Peyer's patch (tissue), 4 donors: ENCODE results near the gene CRELD2. TPM values are rescaled to one million over a fixed set of nuclear protein-coding genes. Genes with fewer than 3 reads are reported as not detected.

Source experiments
- DNase-seq, 3 donors: peaks; one replicate each; pipeline ENCODE4 v3.0.0-alpha.2; 2017 to 2019
- H3K27ac ChIP-seq, 4 donors: fragments of 200-600 bp; sonication (generic); one replicate each; pipeline ENCODE4 v1.5.1; 2016 to 2019
- H3K27me3 ChIP-seq, 2 donors: fragments of 200-600 bp; sonication (generic); one replicate each; pipeline ENCODE4 v1.5.1; 2019
- H3K36me3 ChIP-seq, 3 donors: fragments of 200-600 bp; sonication (generic); one replicate each; pipeline ENCODE4 v1.5.1; 2016 to 2019
- H3K4me1 ChIP-seq, 4 donors: fragments of 200-600 bp; sonication (generic); one replicate each; pipeline ENCODE4 v1.5.1; 2016 to 2019
- H3K4me3 ChIP-seq, 4 donors: fragments of 200-600 bp; sonication (generic); 1 replicate in 3 of 4; 2 replicates in 1 of 4; pipeline ENCODE4 v1.5.1; 2016 to 2019; ENCODE audit warnings: mild to moderate bottlenecking in 1 of 4
- H3K9me3 ChIP-seq, 4 donors: fragments of 200-600 bp; sonication (generic); one replicate each; pipeline ENCODE4 v1.5.1; 2016 to 2019; ENCODE audit warnings: mild to moderate bottlenecking in 1 of 4
- POLR2A ChIP-seq, 2 donors: fragments of 450-650 bp; IDR thresholded peaks; one replicate each; pipeline ENCODE4 v1.5.1; 2017; ENCODE audit warnings: antibody characterized with exemption in 2 of 2, mild to moderate bottlenecking in 2 of 2, moderate library complexity in 2 of 2
- total RNA-seq, 4 donors: library from RNA; depleted of rRNA; stranded (reverse); fragments of >200 nt; gene quantifications; one replicate each; pipeline ENCODE4 v1.1.0, GENCODE V29; 2016
- TF ChIP-seq, protein P1 (sequence below), 6 experiments: fragments of 450-650 bp in 4 of 6; fragments of 200-600 bp in 2 of 6; sonication (generic) in 1 of 6; IDR thresholded peaks; one replicate each; pipeline ENCODE4 v1.5.1; 2017 to 2019; ENCODE audit warnings: antibody characterized with exemption in 6 of 6, mild to moderate bottlenecking in 3 of 6, moderate library complexity in 1 of 6

Gene CRELD2
- total RNA-seq, 4 donors from 2014 or later = 33.3 to 52.0 (median 41.1) TPM

DNA sequence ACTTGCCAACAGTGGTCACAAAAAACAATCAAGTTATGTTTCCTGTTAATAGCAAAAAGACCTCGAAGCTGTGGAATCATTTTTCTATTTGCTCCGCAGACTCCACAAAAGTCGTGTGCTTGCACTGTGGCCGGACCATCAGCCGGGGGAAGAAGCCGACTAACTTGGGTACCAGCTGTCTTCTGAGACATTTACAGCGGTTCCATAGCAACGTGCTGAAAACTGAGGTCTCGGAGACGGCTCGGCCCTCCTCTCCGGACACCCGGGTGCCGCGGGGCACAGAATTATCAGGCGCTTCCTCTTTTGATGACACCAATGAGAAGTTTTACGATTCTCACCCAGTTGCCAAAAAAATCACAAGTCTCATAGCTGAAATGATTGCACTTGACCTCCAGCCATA is 33.2 kb upstream of the CRELD2 start:
- no peaks in the 10 kb centered on the region for H3K4me1 ChIP-seq
- no peak overlapping the region for H3K4me3 ChIP-seq
- H3K36me3 ChIP-seq = peaks cover 0 to 40% (median 0%) of the 10 kb centered on the region in 3 donors
- DNase-seq = no peak
- no peak for TF ChIP-seq POLR2A (IDR thresholded peaks at IDR 0.05)
- TF ChIP-seq, protein P1, sequence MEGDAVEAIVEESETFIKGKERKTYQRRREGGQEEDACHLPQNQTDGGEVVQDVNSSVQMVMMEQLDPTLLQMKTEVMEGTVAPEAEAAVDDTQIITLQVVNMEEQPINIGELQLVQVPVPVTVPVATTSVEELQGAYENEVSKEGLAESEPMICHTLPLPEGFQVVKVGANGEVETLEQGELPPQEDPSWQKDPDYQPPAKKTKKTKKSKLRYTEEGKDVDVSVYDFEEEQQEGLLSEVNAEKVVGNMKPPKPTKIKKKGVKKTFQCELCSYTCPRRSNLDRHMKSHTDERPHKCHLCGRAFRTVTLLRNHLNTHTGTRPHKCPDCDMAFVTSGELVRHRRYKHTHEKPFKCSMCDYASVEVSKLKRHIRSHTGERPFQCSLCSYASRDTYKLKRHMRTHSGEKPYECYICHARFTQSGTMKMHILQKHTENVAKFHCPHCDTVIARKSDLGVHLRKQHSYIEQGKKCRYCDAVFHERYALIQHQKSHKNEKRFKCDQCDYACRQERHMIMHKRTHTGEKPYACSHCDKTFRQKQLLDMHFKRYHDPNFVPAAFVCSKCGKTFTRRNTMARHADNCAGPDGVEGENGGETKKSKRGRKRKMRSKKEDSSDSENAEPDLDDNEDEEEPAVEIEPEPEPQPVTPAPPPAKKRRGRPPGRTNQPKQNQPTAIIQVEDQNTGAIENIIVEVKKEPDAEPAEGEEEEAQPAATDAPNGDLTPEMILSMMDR (IDR thresholded peaks at IDR 0.05) = no peak
- H3K27ac ChIP-seq = no peak overlapping the region
- H3K27me3 ChIP-seq = no peaks in the 10 kb centered on the region
- no peaks in the 10 kb centered on the region for H3K9me3 ChIP-seq

DNA sequence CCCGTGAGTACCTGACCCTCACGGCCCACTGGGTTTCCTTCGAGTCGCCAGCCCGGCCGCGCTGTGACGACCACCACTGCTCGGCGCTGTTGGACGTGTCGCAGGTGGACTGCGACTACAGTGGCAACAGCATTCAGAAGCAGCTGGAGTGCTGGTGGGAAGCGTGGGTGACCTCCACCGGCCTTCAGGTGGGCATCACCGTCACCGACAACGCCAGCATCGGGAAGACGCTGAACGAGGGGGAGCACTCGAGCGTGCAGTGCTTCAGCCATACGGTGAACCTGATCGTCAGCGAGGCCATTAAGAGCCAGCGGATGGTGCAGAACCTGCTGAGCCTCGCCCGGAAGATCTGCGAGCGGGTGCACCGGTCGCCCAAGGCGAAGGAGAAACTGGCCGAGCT is 32.6 kb upstream of the CRELD2 start:
- no peaks in the 10 kb centered on the region for H3K9me3 ChIP-seq

DNA sequence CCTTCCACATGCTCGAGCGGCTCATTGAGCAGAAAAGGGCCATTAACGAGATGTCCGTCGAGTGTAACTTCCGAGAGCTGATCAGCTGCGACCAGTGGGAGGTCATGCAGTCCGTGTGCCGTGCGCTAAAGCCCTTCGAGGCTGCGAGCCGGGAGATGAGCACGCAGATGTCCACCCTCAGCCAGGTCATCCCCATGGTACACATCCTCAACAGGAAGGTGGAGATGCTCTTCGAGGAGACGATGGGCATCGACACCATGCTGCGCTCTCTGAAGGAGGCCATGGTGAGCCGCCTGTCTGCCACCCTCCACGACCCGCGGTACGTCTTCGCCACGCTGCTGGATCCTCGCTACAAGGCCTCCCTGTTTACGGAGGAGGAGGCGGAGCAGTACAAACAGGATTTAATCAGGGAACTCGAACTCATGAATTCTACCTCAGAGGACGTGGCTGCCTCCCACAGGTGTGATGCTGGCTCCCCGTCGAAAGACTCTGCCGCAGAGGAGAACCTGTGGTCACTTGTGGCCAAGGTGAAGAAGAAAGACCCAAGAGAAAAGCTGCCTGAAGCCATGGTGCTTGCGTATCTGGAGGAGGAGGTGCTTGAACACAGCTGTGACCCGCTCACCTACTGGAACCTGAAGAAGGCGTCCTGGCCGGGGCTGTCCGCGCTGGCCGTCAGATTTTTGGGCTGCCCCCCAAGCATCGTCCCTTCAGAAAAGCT is 31.9 kb upstream of the CRELD2 start:
- Histone ChIP-seq H3K4me1 (no peaks in the 10 kb centered on the region), H3K27me3 (no peaks in the 10 kb centered on the region), H3K36me3 (peaks cover 0 to 45% (median 0%) of the 10 kb centered on the region in 3 donors), H3K9me3 (no peaks in the 10 kb centered on the region), H3K27ac (no peak overlapping the region), H3K4me3 (no peak overlapping the region)
- TF ChIP-seq POLR2A (IDR thresholded peaks at IDR 0.05) = no peak
- TF ChIP-seq, protein P1 (IDR thresholded peaks at IDR 0.05) = no peak
- DNase-seq = no peak

More for the DNA sequence above, 32.6 kb upstream of the CRELD2 start:
- no peak overlapping the region for H3K4me3 ChIP-seq
- no peak overlapping the region for H3K27ac ChIP-seq
- TF ChIP-seq, protein P1 (IDR thresholded peaks at IDR 0.05) = no peak
- no peak for TF ChIP-seq POLR2A (IDR thresholded peaks at IDR 0.05)
- H3K27me3 ChIP-seq = no peaks in the 10 kb centered on the region
- peaks cover 0 to 43% (median 0%) of the 10 kb centered on the region in 3 donors for H3K36me3 ChIP-seq
- H3K4me1 ChIP-seq = no peaks in the 10 kb centered on the region
- no peak for DNase-seq

DNA sequence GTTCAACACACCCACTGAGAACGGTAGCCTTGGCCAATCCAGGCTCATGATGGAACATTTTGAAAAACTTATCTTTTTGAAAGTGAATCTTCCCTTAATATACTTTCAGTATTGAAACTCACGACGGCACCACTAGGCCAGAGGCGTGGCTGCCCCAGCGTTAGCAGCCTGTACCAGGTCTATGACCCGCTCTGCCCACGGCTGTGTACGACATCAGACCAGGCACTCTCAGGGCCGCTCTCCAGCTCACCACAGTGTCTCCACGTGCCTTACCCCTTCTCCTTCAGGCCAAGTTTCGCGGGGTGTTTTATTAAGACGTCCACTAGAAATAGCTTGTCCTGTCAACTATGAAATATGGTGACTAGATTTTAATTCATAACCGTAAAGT is 31.4 kb upstream of the CRELD2 start:
- DNase-seq = no peak
- Histone ChIP-seq H3K4me1 (no peaks in the 10 kb centered on the region), H3K36me3 (peaks cover 0 to 45% (median 0%) of the 10 kb centered on the region in 3 donors), H3K9me3 (no peaks in the 10 kb centered on the region), H3K27ac (no peak overlapping the region), H3K27me3 (no peaks in the 10 kb centered on the region), H3K4me3 (no peak overlapping the region)
- no peak for TF ChIP-seq POLR2A (IDR thresholded peaks at IDR 0.05)
- TF ChIP-seq, protein P1 (IDR thresholded peaks at IDR 0.05) = no peak

DNA sequence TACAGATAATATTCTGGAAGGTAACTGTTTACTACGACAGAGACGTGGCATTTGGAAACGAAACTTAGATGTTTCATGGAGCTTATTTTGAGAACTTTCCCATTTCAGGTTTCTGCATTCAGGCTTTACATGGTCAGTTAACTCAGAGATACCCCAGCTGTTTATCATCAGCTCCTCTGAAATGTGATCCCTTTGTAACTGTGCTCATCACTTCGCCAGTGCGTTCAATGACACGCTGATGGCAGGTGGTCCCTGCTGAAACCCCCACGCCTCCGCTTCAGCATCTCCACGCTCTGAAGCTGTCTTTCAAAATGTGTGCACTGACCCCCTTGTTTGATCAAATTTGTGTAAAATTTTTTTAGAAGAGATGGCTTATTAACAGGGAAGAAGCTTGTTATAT is 30.7 kb upstream of the CRELD2 start:
- Histone ChIP-seq H3K36me3 (peaks cover 0 to 45% (median 0%) of the 10 kb centered on the region in 3 donors), H3K27me3 (no peaks in the 10 kb centered on the region), H3K4me1 (no peaks in the 10 kb centered on the region), H3K27ac (no peak overlapping the region), H3K9me3 (no peaks in the 10 kb centered on the region), H3K4me3 (no peak overlapping the region)
- DNase-seq = no peak
- TF ChIP-seq, protein P1 (IDR thresholded peaks at IDR 0.05) = no peak
- TF ChIP-seq POLR2A (IDR thresholded peaks at IDR 0.05) = no peak
